Measurements from ENCODE around the gene PCDHGA1. TPM values are rescaled to one million over a fixed set of nuclear protein-coding genes. Genes with fewer than 3 reads are reported as not detected.
"Not testable (repeated sequence)": the region's sequence is repeated elsewhere in the genome, so short reads cannot be mapped to it uniquely, and the experiment has no call there.

The PCDHGA1 gene
- polyA plus RNA-seq, 1 donor from 2014 or later = 0.19 TPM

DNA sequence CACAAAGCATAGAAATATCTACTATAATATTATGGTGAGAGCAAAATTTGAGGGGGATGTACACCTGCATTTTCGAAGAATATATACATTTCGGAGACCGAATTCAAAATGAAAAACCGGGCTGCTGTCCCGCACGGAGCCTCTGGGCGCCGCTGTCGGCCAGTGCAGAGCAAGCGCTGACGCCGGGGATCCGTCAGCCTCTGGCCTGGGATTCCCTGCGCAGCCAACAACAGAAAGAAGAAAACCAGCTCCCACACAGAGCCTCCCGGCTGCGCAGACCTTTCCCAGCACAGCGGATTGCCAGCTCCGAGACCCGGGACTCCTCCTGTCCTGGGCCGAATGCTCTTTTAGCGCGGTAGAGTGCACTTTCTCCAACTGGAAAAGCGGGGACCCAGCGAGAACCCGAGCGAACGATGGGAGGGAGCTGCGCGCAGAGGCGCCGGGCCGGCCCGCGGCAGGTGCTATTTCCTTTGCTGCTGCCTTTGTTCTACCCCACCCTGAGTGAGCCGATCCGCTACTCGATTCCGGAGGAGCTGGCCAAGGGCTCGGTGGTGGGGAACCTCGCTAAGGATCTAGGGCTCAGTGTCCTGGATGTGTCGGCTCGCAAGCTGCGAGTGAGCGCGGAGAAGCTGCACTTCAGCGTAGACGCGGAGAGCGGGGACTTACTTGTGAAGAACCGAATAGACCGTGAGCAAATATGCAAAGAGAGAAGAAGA, 77.6 kb downstream of the PCDHGA1 start, which contains the start of gene PCDHGB6:
Gene PCDHGB6, plus strand, starts transcription at position 232 of the 716 bp plus-strand sequence. Its CDS starts 182 bp downstream, at position 414.
- peak within 1 kb of the TSS; percentile 71 for H3K9ac ChIP-seq (ENCODE audit: low read length)
- H3K79me2 ChIP-seq (replicated peaks; ENCODE audit: insufficient read depth, low read length) = peaks cover 29% of the 10 kb centered on the region
- H3F3A ChIP-seq (ENCODE audit: insufficient read depth, low read length, poor library complexity, severe bottlenecking); H4K20me1 ChIP-seq (ENCODE audit: insufficient read depth); H3K9me2 ChIP-seq (ENCODE audit: insufficient read depth, low read length); H3K27me3 ChIP-seq (ENCODE audit: insufficient read depth, low read depth, low read length): not testable (repeated sequence)
- H2AFZ ChIP-seq (ENCODE audit: low read depth, low read length) = peak within 1 kb of the TSS; percentile 25
- H3K9me3 ChIP-seq (ENCODE audit: low read length) = peaks cover 44% of the 10 kb centered on the region
- peak within 1 kb of the TSS; percentile 66 for H3K4me3 ChIP-seq (ENCODE audit: low read length)
- peak within 1 kb of the TSS; percentile 86 for H3K27ac ChIP-seq (ENCODE audit: low read length)
- peaks cover 31% of the 10 kb centered on the region for H3K36me3 ChIP-seq (ENCODE audit: insufficient read depth, low read length)
- H3K4me2 ChIP-seq (ENCODE audit: low read length) = peak within 1 kb of the TSS; percentile 48
- TF ChIP-seq RAD21 (conservative IDR thresholded peaks at IDR 0.05) (peak; percentile 88), TAF1 (IDR thresholded peaks at IDR 0.05; ENCODE audit: low read depth) (peak; percentile 33), POLR2AphosphoS5 (IDR thresholded peaks at IDR 0.05) (peak; percentile 50), SMC3 (conservative IDR thresholded peaks at IDR 0.05; ENCODE audit: poor library complexity) (peak; percentile 80)
- TF ChIP-seq, protein P1, sequence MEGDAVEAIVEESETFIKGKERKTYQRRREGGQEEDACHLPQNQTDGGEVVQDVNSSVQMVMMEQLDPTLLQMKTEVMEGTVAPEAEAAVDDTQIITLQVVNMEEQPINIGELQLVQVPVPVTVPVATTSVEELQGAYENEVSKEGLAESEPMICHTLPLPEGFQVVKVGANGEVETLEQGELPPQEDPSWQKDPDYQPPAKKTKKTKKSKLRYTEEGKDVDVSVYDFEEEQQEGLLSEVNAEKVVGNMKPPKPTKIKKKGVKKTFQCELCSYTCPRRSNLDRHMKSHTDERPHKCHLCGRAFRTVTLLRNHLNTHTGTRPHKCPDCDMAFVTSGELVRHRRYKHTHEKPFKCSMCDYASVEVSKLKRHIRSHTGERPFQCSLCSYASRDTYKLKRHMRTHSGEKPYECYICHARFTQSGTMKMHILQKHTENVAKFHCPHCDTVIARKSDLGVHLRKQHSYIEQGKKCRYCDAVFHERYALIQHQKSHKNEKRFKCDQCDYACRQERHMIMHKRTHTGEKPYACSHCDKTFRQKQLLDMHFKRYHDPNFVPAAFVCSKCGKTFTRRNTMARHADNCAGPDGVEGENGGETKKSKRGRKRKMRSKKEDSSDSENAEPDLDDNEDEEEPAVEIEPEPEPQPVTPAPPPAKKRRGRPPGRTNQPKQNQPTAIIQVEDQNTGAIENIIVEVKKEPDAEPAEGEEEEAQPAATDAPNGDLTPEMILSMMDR (IDR thresholded peaks at IDR 0.05; ENCODE audit: poor library complexity, severe bottlenecking) = peak; percentile 86
- TF ChIP-seq, protein P2, sequence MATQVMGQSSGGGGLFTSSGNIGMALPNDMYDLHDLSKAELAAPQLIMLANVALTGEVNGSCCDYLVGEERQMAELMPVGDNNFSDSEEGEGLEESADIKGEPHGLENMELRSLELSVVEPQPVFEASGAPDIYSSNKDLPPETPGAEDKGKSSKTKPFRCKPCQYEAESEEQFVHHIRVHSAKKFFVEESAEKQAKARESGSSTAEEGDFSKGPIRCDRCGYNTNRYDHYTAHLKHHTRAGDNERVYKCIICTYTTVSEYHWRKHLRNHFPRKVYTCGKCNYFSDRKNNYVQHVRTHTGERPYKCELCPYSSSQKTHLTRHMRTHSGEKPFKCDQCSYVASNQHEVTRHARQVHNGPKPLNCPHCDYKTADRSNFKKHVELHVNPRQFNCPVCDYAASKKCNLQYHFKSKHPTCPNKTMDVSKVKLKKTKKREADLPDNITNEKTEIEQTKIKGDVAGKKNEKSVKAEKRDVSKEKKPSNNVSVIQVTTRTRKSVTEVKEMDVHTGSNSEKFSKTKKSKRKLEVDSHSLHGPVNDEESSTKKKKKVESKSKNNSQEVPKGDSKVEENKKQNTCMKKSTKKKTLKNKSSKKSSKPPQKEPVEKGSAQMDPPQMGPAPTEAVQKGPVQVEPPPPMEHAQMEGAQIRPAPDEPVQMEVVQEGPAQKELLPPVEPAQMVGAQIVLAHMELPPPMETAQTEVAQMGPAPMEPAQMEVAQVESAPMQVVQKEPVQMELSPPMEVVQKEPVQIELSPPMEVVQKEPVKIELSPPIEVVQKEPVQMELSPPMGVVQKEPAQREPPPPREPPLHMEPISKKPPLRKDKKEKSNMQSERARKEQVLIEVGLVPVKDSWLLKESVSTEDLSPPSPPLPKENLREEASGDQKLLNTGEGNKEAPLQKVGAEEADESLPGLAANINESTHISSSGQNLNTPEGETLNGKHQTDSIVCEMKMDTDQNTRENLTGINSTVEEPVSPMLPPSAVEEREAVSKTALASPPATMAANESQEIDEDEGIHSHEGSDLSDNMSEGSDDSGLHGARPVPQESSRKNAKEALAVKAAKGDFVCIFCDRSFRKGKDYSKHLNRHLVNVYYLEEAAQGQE (IDR thresholded peaks at IDR 0.05; ENCODE audit: borderline replicate concordance) = peak; percentile 78

DNA sequence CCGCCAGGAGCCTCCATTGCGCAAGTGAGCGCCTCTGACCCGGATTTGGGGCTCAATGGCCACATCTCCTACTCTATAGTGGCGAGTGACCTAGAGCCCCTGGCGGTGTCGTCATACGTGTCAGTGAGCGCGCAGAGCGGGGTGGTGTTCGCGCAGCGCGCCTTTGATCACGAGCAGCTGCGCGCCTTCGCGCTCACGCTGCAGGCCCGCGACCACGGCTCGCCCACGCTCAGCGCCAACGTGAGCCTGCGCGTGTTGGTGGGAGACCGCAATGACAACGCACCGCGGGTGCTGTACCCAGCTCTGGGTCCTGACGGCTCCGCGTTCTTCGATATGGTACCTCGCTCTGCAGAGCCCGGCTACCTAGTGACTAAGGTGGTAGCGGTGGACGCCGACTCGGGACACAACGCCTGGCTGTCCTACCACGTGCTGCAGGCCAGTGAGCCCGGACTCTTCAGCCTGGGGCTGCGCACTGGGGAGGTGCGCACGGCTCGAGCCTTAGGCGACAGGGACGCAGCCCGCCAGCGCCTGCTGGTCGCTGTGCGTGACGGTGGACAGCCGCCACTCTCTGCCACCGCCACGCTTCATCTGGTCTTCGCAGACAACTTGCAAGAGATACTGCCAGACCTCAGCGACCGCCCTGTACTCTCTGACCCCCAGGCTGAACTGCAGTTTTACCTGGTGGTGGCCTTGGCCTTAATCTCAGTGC, 79.4 kb downstream of the PCDHGA1 start:
- peaks cover 9% of the 10 kb centered on the region for H3F3A ChIP-seq (ENCODE audit: insufficient read depth, low read length, poor library complexity, severe bottlenecking)
- no peak overlapping the region for H3K4me2 ChIP-seq (ENCODE audit: low read length)
- H3K9me2 ChIP-seq (ENCODE audit: insufficient read depth, low read length) = no peaks in the 10 kb centered on the region
- TF ChIP-seq, protein P1 (IDR thresholded peaks at IDR 0.05; ENCODE audit: poor library complexity, severe bottlenecking) = no peak
- TF ChIP-seq SMC3 (conservative IDR thresholded peaks at IDR 0.05; ENCODE audit: poor library complexity) (no peak), POLR2AphosphoS5 (IDR thresholded peaks at IDR 0.05) (no peak), EZH2 (IDR thresholded peaks at IDR 0.05; ENCODE audit: borderline replicate concordance, insufficient read depth, low read length, poor library complexity, severe bottlenecking) (no peak), TAF1 (IDR thresholded peaks at IDR 0.05; ENCODE audit: low read depth) (no peak), MXI1 (conservative IDR thresholded peaks at IDR 0.05; ENCODE audit: poor library complexity, severe bottlenecking) (no peak), EP300 (conservative IDR thresholded peaks at IDR 0.05; ENCODE audit: poor library complexity, severe bottlenecking) (no peak), RAD21 (conservative IDR thresholded peaks at IDR 0.05) (no peak)
- TF ChIP-seq, protein P2 (IDR thresholded peaks at IDR 0.05; ENCODE audit: borderline replicate concordance) = no peak
- H3K79me2 ChIP-seq (replicated peaks; ENCODE audit: insufficient read depth, low read length) = peaks cover 44% of the 10 kb centered on the region
- no peaks in the 10 kb centered on the region for H3K27me3 ChIP-seq (ENCODE audit: insufficient read depth, low read depth, low read length)
- no peak overlapping the region for H3K27ac ChIP-seq (ENCODE audit: low read length)
- peaks cover 53% of the 10 kb centered on the region for H3K9me3 ChIP-seq (ENCODE audit: low read length)
- H4K20me1 ChIP-seq (ENCODE audit: insufficient read depth) = no peaks in the 10 kb centered on the region
- H3K4me3 ChIP-seq (ENCODE audit: low read length) = peak overlapping the region; percentile 66
- H2AFZ ChIP-seq (ENCODE audit: low read depth, low read length) = no peak overlapping the region
- no peak overlapping the region for H3K9ac ChIP-seq (ENCODE audit: low read length)
- peaks cover 49% of the 10 kb centered on the region for H3K36me3 ChIP-seq (ENCODE audit: insufficient read depth, low read length)
